ENCODE measurements around the gene TBX19. TPM values are rescaled to one million over a fixed set of nuclear protein-coding genes. Genes with fewer than 3 reads are reported as not detected.

Gene TBX19
- total RNA-seq, 1 experiment from 2014 or later, result 3.0 TPM

- Histone ChIP-seq H3K36me3 (ENCODE audit: control insufficient read depth in 1 of 2, insufficient read depth in 2 of 2, low read length in 2 of 2) (no peaks in the 10 kb centered on the region), H3K9ac (ENCODE audit: low read length) (no peak overlapping the region), H3K4me1 (ENCODE audit: control insufficient read depth in 1 of 2, insufficient read depth in 2 of 2, low read length in 2 of 2) (peaks cover 13 to 28% of the 10 kb centered on the region in 2 experiments), H3K9me2 (ENCODE audit: insufficient read depth) (no peaks in the 10 kb centered on the region), H3K27ac (ENCODE audit: low read depth, low read length) (no peak overlapping the region), H3K79me2 (ENCODE audit: insufficient read depth, low read length) (no peaks in the 10 kb centered on the region), H3K4me3 (replicated peaks in 1 of 2; ENCODE audit: low read depth in 1 of 2, low read length in 2 of 2) (no peak overlapping the region), H4K20me1 (ENCODE audit: insufficient read depth) (no peaks in the 10 kb centered on the region), H3K4me2 (ENCODE audit: low read length) (no peak overlapping the region), H3K27me3 (ENCODE audit: insufficient read depth, low read length) (no peaks in the 10 kb centered on the region), H3K9me3 (ENCODE audit: control insufficient read depth in 1 of 2, insufficient read depth in 1 of 2, low read depth in 1 of 2, low read length in 2 of 2) (no peaks in the 10 kb centered on the region), H2AFZ (ENCODE audit: low read depth, low read length, poor library complexity, severe bottlenecking) (no peak overlapping the region)
- no peak for ATAC-seq
- no TSS peak for BruUV-seq (replicated peaks)
- DNase-seq (ENCODE audit: low read depth, low spot score), result no peak
- ChIA-PET CTCF (no interaction called here), RAD21 (ENCODE audit: low non-redundant PET in 1 of 2, low total read pairs in 2 of 2, uncharacterized antibody in 2 of 2, unreplicated experiment in 2 of 2) (no interaction called here), POLR2A (no interaction called here)
- TF ChIP-seq, protein P1, sequence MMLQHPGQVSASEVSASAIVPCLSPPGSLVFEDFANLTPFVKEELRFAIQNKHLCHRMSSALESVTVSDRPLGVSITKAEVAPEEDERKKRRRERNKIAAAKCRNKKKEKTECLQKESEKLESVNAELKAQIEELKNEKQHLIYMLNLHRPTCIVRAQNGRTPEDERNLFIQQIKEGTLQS (IDR thresholded peaks at IDR 0.05), result no peak
- no peak for TF ChIP-seq TCF7L2 (IDR thresholded peaks at IDR 0.05; ENCODE audit: borderline replicate concordance, extremely low read depth, insufficient read depth, insufficient read length)
- TF ChIP-seq POLR2A (IDR thresholded peaks at IDR 0.05; ENCODE audit: borderline replicate concordance, extremely low read depth, insufficient read depth, insufficient read length), result no peak
- no peak for TF ChIP-seq POLR2AphosphoS5 (IDR thresholded peaks at IDR 0.05; ENCODE audit: low read depth, low read length)
- no peak for TF ChIP-seq EGR1 (IDR thresholded peaks at IDR 0.05; ENCODE audit: low read depth)
- TF ChIP-seq ZBTB33 (IDR thresholded peaks at IDR 0.05; ENCODE audit: extremely low read depth, insufficient replicate concordance, low read length), result no peak
- TF ChIP-seq, protein P2, sequence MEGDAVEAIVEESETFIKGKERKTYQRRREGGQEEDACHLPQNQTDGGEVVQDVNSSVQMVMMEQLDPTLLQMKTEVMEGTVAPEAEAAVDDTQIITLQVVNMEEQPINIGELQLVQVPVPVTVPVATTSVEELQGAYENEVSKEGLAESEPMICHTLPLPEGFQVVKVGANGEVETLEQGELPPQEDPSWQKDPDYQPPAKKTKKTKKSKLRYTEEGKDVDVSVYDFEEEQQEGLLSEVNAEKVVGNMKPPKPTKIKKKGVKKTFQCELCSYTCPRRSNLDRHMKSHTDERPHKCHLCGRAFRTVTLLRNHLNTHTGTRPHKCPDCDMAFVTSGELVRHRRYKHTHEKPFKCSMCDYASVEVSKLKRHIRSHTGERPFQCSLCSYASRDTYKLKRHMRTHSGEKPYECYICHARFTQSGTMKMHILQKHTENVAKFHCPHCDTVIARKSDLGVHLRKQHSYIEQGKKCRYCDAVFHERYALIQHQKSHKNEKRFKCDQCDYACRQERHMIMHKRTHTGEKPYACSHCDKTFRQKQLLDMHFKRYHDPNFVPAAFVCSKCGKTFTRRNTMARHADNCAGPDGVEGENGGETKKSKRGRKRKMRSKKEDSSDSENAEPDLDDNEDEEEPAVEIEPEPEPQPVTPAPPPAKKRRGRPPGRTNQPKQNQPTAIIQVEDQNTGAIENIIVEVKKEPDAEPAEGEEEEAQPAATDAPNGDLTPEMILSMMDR (IDR thresholded peaks at IDR 0.05 in 2 of 3, conservative IDR thresholded peaks at IDR 0.05 in 1 of 3; ENCODE audit: borderline replicate concordance in 1 of 3, insufficient read depth in 1 of 3, low read depth in 2 of 3, low read length in 2 of 3), result no peak
- TF ChIP-seq YY1 (IDR thresholded peaks at IDR 0.05; ENCODE audit: extremely low read depth, insufficient replicate concordance, low read depth, low read length), result no peak
- TF ChIP-seq JUND (IDR thresholded peaks at IDR 0.05), result no peak
- no peak for TF ChIP-seq SP1 (IDR thresholded peaks at IDR 0.05; ENCODE audit: low read depth)
- intact Hi-C loops (cut with micrococcal nuclease), result no loop called here
These were observed 36.6 kb downstream of the TBX19 start for GRCh38 chr1:168317309-168317708.

Measured in HCT116 (cell line).